ENCODE results near the gene SLC35D1. TPM values are rescaled to one million over a fixed set of nuclear protein-coding genes. Genes with fewer than 3 reads are reported as not detected.
A peak's percentile ranks its signal among the peaks of the same experiment; 100 is the strongest.

The SLC35D1 gene
- polyA plus RNA-seq, 1 experiment = 28.9 TPM

- Histone ChIP-seq H3K4me3 (ENCODE audit: low read depth, low read length) (no peak overlapping the region), H3K9me3 (ENCODE audit: control insufficient read depth, insufficient read depth, low read length) (no peaks in the 10 kb centered on the region), H3K27ac (ENCODE audit: low read depth, low read length) (peak overlapping the region; percentile 85), H3K27me3 (ENCODE audit: control insufficient read depth, insufficient read depth, low read length) (no peaks in the 10 kb centered on the region)
- ChIA-PET CTCF (interaction anchor here (1.0 to 1.9 kb wide), 2 partner anchors 65 to 88 kb away, joined by 4 to 9 read pairs; no protein-coding TSS in a partner anchor), POLR2A (interaction anchor here (0.8 to 1.8 kb wide), 4 partner anchors 17 to 136 kb away, joined by 3 to 7 read pairs (median 4); partner anchors contain the start of genes DNAI4 and MIER1)
- DNase-seq (ENCODE audit: low read depth, low spot score) = peak; percentile 97
- no peak for TF ChIP-seq CTCF (IDR thresholded peaks at IDR 0.05; ENCODE audit: low read depth, low read length)
Measured at GRCh38 chr1:67060811-67061218, 6.9 kb upstream of the SLC35D1 start.

- Histone ChIP-seq H3K4me3 (ENCODE audit: low read depth, low read length) (no peak overlapping the region), H3K27me3 (ENCODE audit: control insufficient read depth, insufficient read depth, low read length) (no peaks in the 10 kb centered on the region), H3K27ac (ENCODE audit: low read depth, low read length) (no peak overlapping the region), H3K9me3 (ENCODE audit: control insufficient read depth, insufficient read depth, low read length) (no peaks in the 10 kb centered on the region)
- DNase-seq (ENCODE audit: low read depth, low spot score) = no peak
- POLR2A ChIA-PET = no interaction called here
- CTCF ChIA-PET = interaction anchor here (1.3 kb wide), 1 partner anchor 63 kb away, joined by 3 read pairs; no protein-coding TSS in a partner anchor
- no peak for TF ChIP-seq CTCF (IDR thresholded peaks at IDR 0.05; ENCODE audit: low read depth, low read length)
Measured at GRCh38 chr1:67059346-67059745, 5.4 kb upstream of the SLC35D1 start.

- ChIA-PET CTCF (interaction anchor here (0.6 to 1.2 kb wide), 2 partner anchors 45 to 60 kb away, joined by 4 to 6 read pairs; no protein-coding TSS in a partner anchor), POLR2A (no interaction called here)
- no peak for TF ChIP-seq CTCF (IDR thresholded peaks at IDR 0.05; ENCODE audit: low read depth, low read length)
- Histone ChIP-seq H3K27ac (ENCODE audit: low read depth, low read length) (no peak overlapping the region), H3K4me3 (ENCODE audit: low read depth, low read length) (no peak overlapping the region), H3K9me3 (ENCODE audit: control insufficient read depth, insufficient read depth, low read length) (no peaks in the 10 kb centered on the region), H3K27me3 (ENCODE audit: control insufficient read depth, insufficient read depth, low read length) (no peaks in the 10 kb centered on the region)
- no peak for DNase-seq (ENCODE audit: low read depth, low spot score)
Measured at GRCh38 chr1:67058761-67059160, 4.8 kb upstream of the SLC35D1 start.

GRCh38 chr1:67058242-67058641 is 4.3 kb upstream of the SLC35D1 start:
- no peak overlapping the region for H3K4me3 ChIP-seq (ENCODE audit: low read depth, low read length)
- no peak for DNase-seq (ENCODE audit: low read depth, low spot score)
- CTCF ChIA-PET = interaction anchor here (0.6 to 1.2 kb wide), 3 partner anchors 44 to 91 kb away, joined by 3 to 6 read pairs (median 4); no protein-coding TSS in a partner anchor
- H3K27ac ChIP-seq (ENCODE audit: low read depth, low read length) = no peak overlapping the region
- H3K9me3 ChIP-seq (ENCODE audit: control insufficient read depth, insufficient read depth, low read length) = no peaks in the 10 kb centered on the region
- POLR2A ChIA-PET = no interaction called here
- no peak for TF ChIP-seq CTCF (IDR thresholded peaks at IDR 0.05; ENCODE audit: low read depth, low read length)
- H3K27me3 ChIP-seq (ENCODE audit: control insufficient read depth, insufficient read depth, low read length) = no peaks in the 10 kb centered on the region

- POLR2A ChIA-PET = interaction anchor here (0.5 to 1.2 kb wide), 7 partner anchors 11 to 354 kb away, joined by 3 to 8 read pairs (median 4); partner anchors contain the start of genes DNAI4 and MIER1
- no peak for DNase-seq (ENCODE audit: low read depth, low spot score)
- H3K27ac ChIP-seq (ENCODE audit: low read depth, low read length) = peak overlapping the region; percentile 79
- CTCF ChIA-PET = interaction anchor here (0.6 to 2.3 kb wide), 3 partner anchors 96 to 417 kb away, joined by 3 to 22 read pairs (median 6); no protein-coding TSS in a partner anchor
- H3K4me3 ChIP-seq (ENCODE audit: low read depth, low read length) = peak overlapping the region; percentile 89
- H3K9me3 ChIP-seq (ENCODE audit: control insufficient read depth, insufficient read depth, low read length) = no peaks in the 10 kb centered on the region
- H3K27me3 ChIP-seq (ENCODE audit: control insufficient read depth, insufficient read depth, low read length) = no peaks in the 10 kb centered on the region
- no peak for TF ChIP-seq CTCF (IDR thresholded peaks at IDR 0.05; ENCODE audit: low read depth, low read length)
Measured at GRCh38 chr1:67053535-67053784, 488 bp downstream of the SLC35D1 start.
